Neural crest cell (in vitro differentiated cells): ENCODE results near the gene AFDN. TPM values are rescaled to one million over a fixed set of nuclear protein-coding genes. Genes with fewer than 3 reads are reported as not detected.

ENCODE experiments used
- DNase-seq: peaks from one replicate; pipeline ENCODE4 v3.0.0; 2021; ENCODE audit warnings: low read depth, mixed read lengths, low spot score
- H3K27ac Mint-ChIP-seq: one replicate; pipeline ENCODE4 v1.8.0; 2021; ENCODE audit warnings: mild to moderate bottlenecking, mixed read lengths; ENCODE audit not compliant: unreplicated experiment
- H3K27me3 Mint-ChIP-seq: 2 replicates; pipeline ENCODE4 v1.8.0; 2021; ENCODE audit warnings: low read depth, mild to moderate bottlenecking, mixed read lengths
- H3K36me3 Mint-ChIP-seq: 2 replicates; pipeline ENCODE4 v1.8.0; 2021; ENCODE audit warnings: low read depth, mild to moderate bottlenecking, mixed read lengths
- H3K4me1 Mint-ChIP-seq: 2 replicates; pipeline ENCODE4 v1.8.0; 2021; ENCODE audit warnings: mixed read lengths
- H3K4me3 Mint-ChIP-seq: one replicate; pipeline ENCODE4 v1.8.0; 2021; ENCODE audit warnings: mild to moderate bottlenecking, mixed read lengths
- H3K9me3 Mint-ChIP-seq: 2 replicates; pipeline ENCODE4 v1.8.0; 2021; ENCODE audit warnings: mixed read lengths
- total RNA-seq: library from RNA; stranded (reverse); gene quantifications from 2 replicates; pipeline ENCODE4 v1.2.1, GENCODE V29; 2021
- TF ChIP-seq, protein P1 (sequence below): fragments of 200-600 bp; sonication (generic); conservative IDR thresholded peaks from 2 replicates; pipeline ENCODE4 v1.5.0; 2021; ENCODE audit warnings: antibody characterized with exemption, mild to moderate bottlenecking

Gene AFDN
- total RNA-seq, 1 donor from 2014 or later = 143 TPM

DNA sequence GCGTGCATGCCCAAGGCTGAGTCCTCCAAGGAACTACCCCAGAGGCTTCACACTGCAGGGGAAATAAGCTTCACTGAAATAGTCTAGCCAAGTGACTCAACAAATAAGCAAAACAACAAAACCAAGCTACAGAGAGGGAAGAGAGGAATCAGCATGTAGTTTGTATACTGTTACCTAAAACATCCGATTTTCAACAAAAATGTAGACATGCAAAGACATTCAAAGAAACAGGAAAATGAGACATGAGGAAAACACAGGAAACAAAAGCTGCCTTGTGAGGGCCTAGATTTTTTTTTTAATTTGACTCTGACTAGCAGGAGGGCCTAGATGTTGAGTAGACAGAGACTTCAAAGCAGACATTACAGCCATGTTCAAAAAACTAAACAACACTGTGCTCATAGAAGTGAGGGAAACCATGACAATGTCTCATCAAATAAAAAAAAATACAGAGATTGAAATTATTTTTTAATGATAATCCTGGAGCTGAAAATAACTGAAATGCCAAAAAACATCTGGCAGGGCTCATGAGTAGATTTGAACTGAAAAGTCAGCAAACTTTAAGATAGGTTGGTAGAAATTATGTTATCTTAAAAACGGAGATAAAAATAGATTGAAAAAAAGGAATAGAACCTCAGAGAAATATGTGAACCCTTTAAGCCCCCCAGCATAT is 154.3 kb downstream of the AFDN start:
- peaks cover 19% of the 10 kb centered on the region for H3K9me3 Mint-ChIP-seq
- peak overlapping the region; percentile 58 for H3K27ac Mint-ChIP-seq
- peaks cover 19% of the 10 kb centered on the region for H3K36me3 Mint-ChIP-seq
- H3K4me3 Mint-ChIP-seq = no peak overlapping the region
- H3K4me1 Mint-ChIP-seq = peaks cover 40% of the 10 kb centered on the region
- TF ChIP-seq, protein P1, sequence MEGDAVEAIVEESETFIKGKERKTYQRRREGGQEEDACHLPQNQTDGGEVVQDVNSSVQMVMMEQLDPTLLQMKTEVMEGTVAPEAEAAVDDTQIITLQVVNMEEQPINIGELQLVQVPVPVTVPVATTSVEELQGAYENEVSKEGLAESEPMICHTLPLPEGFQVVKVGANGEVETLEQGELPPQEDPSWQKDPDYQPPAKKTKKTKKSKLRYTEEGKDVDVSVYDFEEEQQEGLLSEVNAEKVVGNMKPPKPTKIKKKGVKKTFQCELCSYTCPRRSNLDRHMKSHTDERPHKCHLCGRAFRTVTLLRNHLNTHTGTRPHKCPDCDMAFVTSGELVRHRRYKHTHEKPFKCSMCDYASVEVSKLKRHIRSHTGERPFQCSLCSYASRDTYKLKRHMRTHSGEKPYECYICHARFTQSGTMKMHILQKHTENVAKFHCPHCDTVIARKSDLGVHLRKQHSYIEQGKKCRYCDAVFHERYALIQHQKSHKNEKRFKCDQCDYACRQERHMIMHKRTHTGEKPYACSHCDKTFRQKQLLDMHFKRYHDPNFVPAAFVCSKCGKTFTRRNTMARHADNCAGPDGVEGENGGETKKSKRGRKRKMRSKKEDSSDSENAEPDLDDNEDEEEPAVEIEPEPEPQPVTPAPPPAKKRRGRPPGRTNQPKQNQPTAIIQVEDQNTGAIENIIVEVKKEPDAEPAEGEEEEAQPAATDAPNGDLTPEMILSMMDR = no peak
- H3K27me3 Mint-ChIP-seq = no peaks in the 10 kb centered on the region
- no peak for DNase-seq

DNA sequence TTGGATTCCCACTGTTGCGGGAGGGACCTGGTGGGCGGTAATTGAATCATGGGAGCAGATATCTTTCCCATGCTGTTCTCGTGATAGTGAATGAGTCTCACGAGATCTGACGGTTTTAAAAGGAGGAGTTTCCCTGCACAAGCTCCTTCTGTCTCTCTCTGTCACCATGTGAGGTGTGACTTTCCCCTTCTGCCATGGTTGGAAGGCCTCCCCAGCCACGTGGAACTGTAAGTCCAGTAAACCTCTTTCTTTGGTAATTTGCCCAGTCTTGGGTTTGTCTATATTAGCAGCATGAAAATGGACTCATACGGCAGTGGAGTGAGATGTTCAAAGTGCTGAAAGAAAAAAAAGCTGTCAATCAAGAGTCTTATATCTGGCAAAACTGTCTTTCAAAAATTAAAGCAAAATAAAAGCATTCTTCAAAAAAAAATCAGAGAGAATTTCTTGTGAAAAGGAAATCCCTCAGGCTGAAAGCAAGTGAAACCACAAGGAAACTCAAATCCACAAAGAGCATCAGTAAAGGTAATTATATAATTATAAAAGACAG is 155.3 kb downstream of the AFDN start:
- TF ChIP-seq, protein P1 = no peak
- no peak for DNase-seq
- peaks cover 40% of the 10 kb centered on the region for H3K4me1 Mint-ChIP-seq
- no peak overlapping the region for H3K4me3 Mint-ChIP-seq
- peaks cover 19% of the 10 kb centered on the region for H3K9me3 Mint-ChIP-seq
- peaks cover 19% of the 10 kb centered on the region for H3K36me3 Mint-ChIP-seq
- no peak overlapping the region for H3K27ac Mint-ChIP-seq
- no peaks in the 10 kb centered on the region for H3K27me3 Mint-ChIP-seq

GRCh38 chr6:167984144-167984719 is 157.5 kb downstream of the AFDN start:
- H3K9me3 Mint-ChIP-seq = peaks cover 19% of the 10 kb centered on the region

DNA sequence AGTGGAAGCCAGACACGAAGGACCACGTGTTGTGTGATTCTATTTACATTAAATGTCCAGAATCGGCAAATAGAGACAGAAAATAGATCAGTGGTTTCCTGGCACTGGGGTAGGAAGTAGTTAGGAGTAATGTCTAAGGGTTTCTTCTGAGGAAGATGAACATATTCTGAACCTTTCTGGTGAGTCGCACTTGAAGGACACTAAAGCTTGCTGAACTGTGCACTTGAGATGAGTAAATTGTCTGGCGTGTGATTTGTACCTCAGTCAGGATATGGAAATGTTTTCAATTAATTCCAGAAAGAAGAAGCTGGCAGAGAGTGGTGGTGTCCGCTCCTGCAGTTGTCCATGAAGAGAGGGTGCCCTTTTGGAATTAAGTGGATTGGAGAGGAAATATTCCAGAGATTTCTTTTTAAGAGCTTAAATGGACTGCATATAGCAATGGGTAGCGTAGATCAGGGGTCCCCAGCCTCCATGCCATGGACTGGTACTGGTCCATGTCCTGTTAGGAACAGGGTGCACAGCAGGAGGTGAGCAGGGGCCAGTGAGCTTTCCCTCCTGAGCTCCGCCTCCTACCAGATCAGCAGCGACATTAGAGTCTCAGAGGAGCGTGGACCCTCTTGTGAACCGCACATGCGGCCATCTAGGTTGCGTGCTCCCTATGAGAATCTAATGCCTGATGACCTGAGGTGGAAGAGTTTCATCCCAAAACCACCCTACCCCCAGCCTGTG is 158.3 kb downstream of the AFDN start:
- Mint-ChIP-seq H3K27ac (no peak overlapping the region), H3K27me3 (no peaks in the 10 kb centered on the region), H3K4me3 (no peak overlapping the region), H3K4me1 (peaks cover 23% of the 10 kb centered on the region), H3K36me3 (peaks cover 23% of the 10 kb centered on the region), H3K9me3 (peaks cover 19% of the 10 kb centered on the region)
- no peak for DNase-seq
- TF ChIP-seq, protein P1 = no peak

More at GRCh38 chr6:167984144-167984719, 157.5 kb downstream of the AFDN start:
- no peak for DNase-seq
- H3K27me3 Mint-ChIP-seq = no peaks in the 10 kb centered on the region
- H3K36me3 Mint-ChIP-seq = peaks cover 23% of the 10 kb centered on the region
- TF ChIP-seq, protein P1 = no peak
- H3K27ac Mint-ChIP-seq = no peak overlapping the region
- H3K4me1 Mint-ChIP-seq = peaks cover 31% of the 10 kb centered on the region
- H3K4me3 Mint-ChIP-seq = no peak overlapping the region

DNA sequence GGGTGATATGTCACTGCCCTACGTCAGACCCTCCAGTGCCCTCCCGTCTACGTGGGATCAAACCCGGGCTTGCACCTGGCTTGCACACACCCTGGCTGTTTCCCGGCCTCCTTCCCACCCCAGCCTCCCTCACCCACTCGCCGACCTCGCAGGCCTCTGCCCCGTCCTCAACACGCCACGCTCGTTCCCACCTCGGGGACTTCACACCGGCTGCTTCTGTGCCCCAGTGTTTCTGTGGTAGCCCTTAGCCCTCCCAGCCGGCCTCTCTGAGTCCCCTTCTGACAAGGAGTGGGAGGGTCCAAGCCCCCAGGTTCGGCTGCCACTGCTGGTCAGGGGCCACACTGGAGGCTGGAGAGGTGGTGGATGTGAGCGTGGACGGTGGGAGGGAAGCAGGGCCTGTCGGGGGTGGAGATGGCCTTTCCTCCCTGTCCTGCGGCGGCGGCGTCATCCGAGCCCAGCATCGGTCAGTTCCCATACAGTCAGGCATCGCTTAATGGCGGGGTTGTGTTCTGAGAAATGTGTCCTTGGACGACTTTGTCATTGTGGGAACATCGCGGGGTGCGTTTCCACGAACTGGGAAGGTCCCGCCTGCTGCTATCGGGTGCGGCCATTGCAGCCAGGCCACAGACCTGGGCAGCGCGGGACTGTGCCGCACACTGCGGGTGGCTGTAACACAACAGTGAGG is 159.3 kb downstream of the AFDN start:
- H3K27me3 Mint-ChIP-seq = no peaks in the 10 kb centered on the region
- no peak overlapping the region for H3K4me3 Mint-ChIP-seq
- H3K4me1 Mint-ChIP-seq = peaks cover 15% of the 10 kb centered on the region
- TF ChIP-seq, protein P1 = no peak
- peaks cover 20% of the 10 kb centered on the region for H3K36me3 Mint-ChIP-seq
- H3K9me3 Mint-ChIP-seq = peaks cover 15% of the 10 kb centered on the region
- H3K27ac Mint-ChIP-seq = no peak overlapping the region
- no peak for DNase-seq
